ENCODE data around the gene HIVEP3.

HIVEP3 gene

DNA sequence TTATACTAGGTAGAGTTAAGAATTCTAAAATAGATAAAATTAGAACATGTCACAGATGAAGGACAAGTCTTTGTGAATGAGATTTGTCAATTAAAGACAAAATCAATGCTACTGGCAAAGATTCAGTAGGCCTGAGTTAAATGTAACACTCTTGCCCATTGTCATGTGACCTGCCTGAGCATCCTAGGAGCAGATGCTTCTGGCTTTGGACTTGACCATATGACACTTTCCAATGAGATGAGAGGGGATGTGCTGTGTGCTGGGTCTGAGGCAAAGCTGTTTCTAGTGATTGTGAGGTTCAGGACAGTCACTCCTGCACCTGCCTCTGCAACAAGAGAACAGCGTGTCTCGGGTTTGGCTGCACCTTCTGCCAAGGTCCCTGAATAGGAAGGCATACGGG, 144.9 kb downstream of the HIVEP3 start:
- Histone ChIP-seq H3K4me2 (ENCODE audit: insufficient read depth, low read length) (no peak overlapping the region), H3K4me3 (ENCODE audit: low read depth in 1 of 2, low read length in 2 of 2) (no peak overlapping the region), H3K9ac (ENCODE audit: low read depth, low read length) (no peak overlapping the region), H2AFZ (ENCODE audit: low read depth, low read length) (no peak overlapping the region), H3K9me3 (ENCODE audit: insufficient read depth, low read length, severe bottlenecking) (no peaks in the 10 kb centered on the region), H3K27me3 (ENCODE audit: insufficient read depth, low read length, poor library complexity) (no peaks in the 10 kb centered on the region), H4K20me1 (ENCODE audit: insufficient read depth, low read length) (peaks cover 58% of the 10 kb centered on the region), H3K36me3 (ENCODE audit: insufficient read depth, low read length) (peaks cover 36% of the 10 kb centered on the region), H3K4me1 (ENCODE audit: insufficient read depth, low read length) (peaks cover 30% of the 10 kb centered on the region), H3K27ac (ENCODE audit: low read length) (peak overlapping the region; percentile 17; the same call in 1 of the 2 replicates), H3K79me2 (ENCODE audit: insufficient read depth, low read length) (peaks cover 96% of the 10 kb centered on the region)
- no peak for ATAC-seq (ENCODE audit: insufficient read depth, low read depth)
- DNase-seq, result no peak
- TF ChIP-seq EZH2 (IDR thresholded peaks at IDR 0.05; ENCODE audit: borderline replicate concordance, low read depth, low read length, severe bottlenecking), result no peak
- TF ChIP-seq, protein P1, sequence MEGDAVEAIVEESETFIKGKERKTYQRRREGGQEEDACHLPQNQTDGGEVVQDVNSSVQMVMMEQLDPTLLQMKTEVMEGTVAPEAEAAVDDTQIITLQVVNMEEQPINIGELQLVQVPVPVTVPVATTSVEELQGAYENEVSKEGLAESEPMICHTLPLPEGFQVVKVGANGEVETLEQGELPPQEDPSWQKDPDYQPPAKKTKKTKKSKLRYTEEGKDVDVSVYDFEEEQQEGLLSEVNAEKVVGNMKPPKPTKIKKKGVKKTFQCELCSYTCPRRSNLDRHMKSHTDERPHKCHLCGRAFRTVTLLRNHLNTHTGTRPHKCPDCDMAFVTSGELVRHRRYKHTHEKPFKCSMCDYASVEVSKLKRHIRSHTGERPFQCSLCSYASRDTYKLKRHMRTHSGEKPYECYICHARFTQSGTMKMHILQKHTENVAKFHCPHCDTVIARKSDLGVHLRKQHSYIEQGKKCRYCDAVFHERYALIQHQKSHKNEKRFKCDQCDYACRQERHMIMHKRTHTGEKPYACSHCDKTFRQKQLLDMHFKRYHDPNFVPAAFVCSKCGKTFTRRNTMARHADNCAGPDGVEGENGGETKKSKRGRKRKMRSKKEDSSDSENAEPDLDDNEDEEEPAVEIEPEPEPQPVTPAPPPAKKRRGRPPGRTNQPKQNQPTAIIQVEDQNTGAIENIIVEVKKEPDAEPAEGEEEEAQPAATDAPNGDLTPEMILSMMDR (IDR thresholded peaks at IDR 0.05; ENCODE audit: borderline replicate concordance, extremely low read depth, low read length, poor library complexity, severe bottlenecking), result no peak

DNA sequence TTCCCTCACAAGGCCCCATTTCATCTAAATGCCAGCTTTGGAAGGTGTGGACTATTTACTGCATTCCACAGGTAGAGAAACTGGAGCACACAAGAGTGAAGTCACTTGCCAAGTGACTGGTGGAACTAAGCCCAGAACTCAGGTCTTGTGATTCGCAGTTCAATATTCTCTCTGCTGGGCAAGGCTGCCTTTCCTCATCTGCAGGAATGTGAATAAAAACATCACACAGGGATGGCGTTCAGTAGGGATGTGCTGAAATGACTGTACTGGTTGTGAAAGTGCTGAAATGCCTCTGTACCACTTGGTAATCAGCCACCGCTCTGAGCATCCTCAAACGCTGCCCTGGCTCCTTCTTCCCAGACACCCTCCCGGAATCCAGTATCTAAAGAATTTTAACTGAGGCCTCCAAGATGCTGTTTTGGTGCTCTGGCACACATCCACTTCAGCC, 145.6 kb downstream of the HIVEP3 start:
- Histone ChIP-seq H3K27ac (ENCODE audit: low read length) (peak overlapping the region; percentile 51; the same call in 1 of the 2 replicates), H3K4me1 (ENCODE audit: insufficient read depth, low read length) (peaks cover 30% of the 10 kb centered on the region), H4K20me1 (ENCODE audit: insufficient read depth, low read length) (peaks cover 56% of the 10 kb centered on the region), H3K36me3 (ENCODE audit: insufficient read depth, low read length) (peaks cover 32% of the 10 kb centered on the region), H3K79me2 (ENCODE audit: insufficient read depth, low read length) (peaks cover 96% of the 10 kb centered on the region), H3K9me3 (ENCODE audit: insufficient read depth, low read length, severe bottlenecking) (no peaks in the 10 kb centered on the region), H2AFZ (ENCODE audit: low read depth, low read length) (no peak overlapping the region), H3K27me3 (ENCODE audit: insufficient read depth, low read length, poor library complexity) (no peaks in the 10 kb centered on the region), H3K4me3 (ENCODE audit: low read depth in 1 of 2, low read length in 2 of 2) (no peak overlapping the region), H3K9ac (ENCODE audit: low read depth, low read length) (no peak overlapping the region), H3K4me2 (ENCODE audit: insufficient read depth, low read length) (no peak overlapping the region; the same call in 1 of the 2 replicates)
- TF ChIP-seq, protein P1 (IDR thresholded peaks at IDR 0.05; ENCODE audit: borderline replicate concordance, extremely low read depth, low read length, poor library complexity, severe bottlenecking), result no peak
- no peak for TF ChIP-seq EZH2 (IDR thresholded peaks at IDR 0.05; ENCODE audit: borderline replicate concordance, low read depth, low read length, severe bottlenecking)
- ATAC-seq (ENCODE audit: insufficient read depth, low read depth) (no peak), DNase-seq (no peak)

- H3K4me1 ChIP-seq (ENCODE audit: insufficient read depth, low read length), result peaks cover 33% of the 10 kb centered on the region
- no peaks in the 10 kb centered on the region for H3K9me3 ChIP-seq (ENCODE audit: insufficient read depth, low read length, severe bottlenecking)
- ATAC-seq (ENCODE audit: insufficient read depth, low read depth) (no peak), DNase-seq (no peak)
- H3K36me3 ChIP-seq (ENCODE audit: insufficient read depth, low read length), result peaks cover 30% of the 10 kb centered on the region
- H3K79me2 ChIP-seq (ENCODE audit: insufficient read depth, low read length), result peaks cover 98% of the 10 kb centered on the region
- peaks cover 59% of the 10 kb centered on the region for H4K20me1 ChIP-seq (ENCODE audit: insufficient read depth, low read length)
- TF ChIP-seq, protein P1 (IDR thresholded peaks at IDR 0.05; ENCODE audit: borderline replicate concordance, extremely low read depth, low read length, poor library complexity, severe bottlenecking), result no peak
- no peak for TF ChIP-seq EZH2 (IDR thresholded peaks at IDR 0.05; ENCODE audit: borderline replicate concordance, low read depth, low read length, severe bottlenecking)
- no peak overlapping the region for H3K9ac ChIP-seq (ENCODE audit: low read depth, low read length)
- no peak overlapping the region for H3K4me2 ChIP-seq (ENCODE audit: insufficient read depth, low read length)
- no peaks in the 10 kb centered on the region for H3K27me3 ChIP-seq (ENCODE audit: insufficient read depth, low read length, poor library complexity)
- peak overlapping the region; percentile 12; the same call in 1 of the 2 replicates for H3K27ac ChIP-seq (ENCODE audit: low read length)
- H3K4me3 ChIP-seq (ENCODE audit: low read depth in 1 of 2, low read length in 2 of 2), result no peak overlapping the region
- H2AFZ ChIP-seq (ENCODE audit: low read depth, low read length), result no peak overlapping the region
Measured at GRCh38 chr1:41769068-41769467, 149.7 kb downstream of the HIVEP3 start.

Measured in DND-41 (cell line).